NOMO-1 (cell line): ENCODE results near the gene ZNF124.

Experiments
- DNase-seq, 2 experiments: peaks; one replicate each; lab custom pipeline; 2025; ENCODE audit not compliant: unreplicated experiment in 2 of 2; lab: John Stamatoyannopoulos, UW

ZNF124 gene

DNA sequence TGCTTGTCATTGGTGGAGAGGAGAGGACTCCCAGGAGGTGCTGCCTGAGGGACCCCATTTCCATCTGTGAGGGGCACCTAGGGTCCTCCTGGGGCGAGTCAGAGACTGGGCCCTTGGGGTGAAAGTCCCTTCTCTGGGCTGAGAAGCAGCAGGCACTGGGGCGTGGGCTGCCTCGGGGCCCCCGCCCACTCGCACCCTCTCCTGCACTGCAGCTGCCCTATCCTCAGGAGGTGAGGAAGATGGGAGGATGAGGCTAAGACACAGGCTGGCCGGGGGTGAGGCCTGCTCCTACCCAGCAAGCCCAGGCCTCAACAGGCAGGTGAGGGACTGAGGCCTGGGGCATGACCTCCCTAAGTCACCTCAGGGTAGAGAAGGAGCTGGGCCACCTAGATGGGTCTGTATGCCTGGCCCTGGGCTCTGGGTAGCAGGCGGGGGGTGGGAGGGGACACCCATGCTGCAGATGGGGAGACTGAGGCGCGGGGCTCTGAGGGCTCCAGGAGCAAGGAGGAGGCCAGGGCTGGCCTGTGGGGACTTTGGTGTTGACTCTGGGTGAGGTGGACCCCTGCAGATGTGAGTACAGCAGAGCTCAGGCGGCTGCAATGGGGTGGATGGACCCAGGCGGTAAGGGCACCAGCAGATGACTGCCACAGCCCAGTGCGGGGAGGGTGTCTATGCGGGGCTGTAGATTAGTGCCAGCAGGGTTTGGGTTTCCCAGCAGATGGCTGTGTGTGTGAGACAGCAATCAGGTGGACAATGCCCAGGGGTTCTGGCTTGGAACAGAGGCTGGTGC, 57.3 kb downstream of the ZNF124 start:
- no peak for DNase-seq

DNA sequence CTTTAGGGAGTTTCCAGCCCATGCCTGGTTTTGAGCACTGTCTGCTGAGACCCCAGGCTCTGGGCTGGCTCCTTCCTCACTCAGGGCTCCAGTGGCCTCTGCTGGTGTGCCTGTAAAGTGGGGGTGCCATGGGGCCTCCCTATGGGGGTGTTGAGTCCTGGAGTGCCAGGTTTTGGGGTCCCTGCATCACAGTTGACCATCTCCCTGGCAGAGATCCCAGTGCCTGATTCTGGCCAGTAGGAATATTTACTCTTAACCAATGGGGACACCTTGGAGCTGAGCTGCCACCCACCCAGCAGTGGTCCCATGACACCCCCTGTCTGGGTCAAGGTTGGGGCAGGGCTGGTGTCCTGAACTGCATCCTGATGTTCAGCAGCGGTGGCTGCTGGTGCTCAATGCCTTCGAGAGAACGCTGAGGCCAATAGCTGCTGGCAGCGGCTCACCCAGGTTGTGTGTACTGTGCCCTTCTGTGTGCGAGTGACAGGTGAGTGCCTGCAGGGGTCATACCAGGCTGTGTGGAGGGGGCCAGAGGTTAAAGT, 58.0 kb downstream of the ZNF124 start:
- DNase-seq = no peak

DNA sequence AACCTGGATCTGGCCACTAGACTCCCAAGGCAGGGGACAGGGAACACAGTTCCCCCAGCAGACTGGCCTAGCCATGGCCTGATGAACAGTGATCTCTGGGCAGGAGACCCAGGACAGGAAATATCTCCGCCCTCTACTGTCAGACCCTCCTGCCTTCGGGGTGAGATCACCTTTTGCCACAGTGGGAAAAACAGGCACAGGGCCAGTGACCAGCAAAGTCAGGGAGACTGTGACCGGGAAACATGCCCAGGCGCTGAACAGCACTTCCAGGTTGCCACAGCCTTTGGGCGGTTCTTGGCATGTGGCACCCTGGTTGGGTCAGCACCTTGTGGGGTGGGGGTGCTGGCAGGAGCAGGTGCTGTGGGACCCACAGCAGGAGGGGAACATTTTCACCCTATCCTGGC, 58.7 kb downstream of the ZNF124 start:
- no peak for DNase-seq

DNA sequence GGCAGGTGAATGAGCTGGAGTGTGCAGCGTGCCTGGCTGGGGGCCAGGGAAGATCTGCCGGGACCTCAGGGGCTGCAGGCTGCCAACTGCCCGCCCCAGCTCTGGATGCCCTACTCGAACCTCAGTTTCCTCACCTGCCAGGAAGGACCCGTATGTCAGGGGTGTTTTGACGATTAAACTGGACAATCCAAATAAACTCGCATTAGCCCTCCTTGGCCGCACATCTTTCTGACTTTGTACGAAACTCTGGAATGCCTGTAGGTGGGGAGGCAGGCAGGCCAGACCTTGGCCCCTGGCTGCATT, 59.4 kb downstream of the ZNF124 start:
- DNase-seq = no peak

DNA sequence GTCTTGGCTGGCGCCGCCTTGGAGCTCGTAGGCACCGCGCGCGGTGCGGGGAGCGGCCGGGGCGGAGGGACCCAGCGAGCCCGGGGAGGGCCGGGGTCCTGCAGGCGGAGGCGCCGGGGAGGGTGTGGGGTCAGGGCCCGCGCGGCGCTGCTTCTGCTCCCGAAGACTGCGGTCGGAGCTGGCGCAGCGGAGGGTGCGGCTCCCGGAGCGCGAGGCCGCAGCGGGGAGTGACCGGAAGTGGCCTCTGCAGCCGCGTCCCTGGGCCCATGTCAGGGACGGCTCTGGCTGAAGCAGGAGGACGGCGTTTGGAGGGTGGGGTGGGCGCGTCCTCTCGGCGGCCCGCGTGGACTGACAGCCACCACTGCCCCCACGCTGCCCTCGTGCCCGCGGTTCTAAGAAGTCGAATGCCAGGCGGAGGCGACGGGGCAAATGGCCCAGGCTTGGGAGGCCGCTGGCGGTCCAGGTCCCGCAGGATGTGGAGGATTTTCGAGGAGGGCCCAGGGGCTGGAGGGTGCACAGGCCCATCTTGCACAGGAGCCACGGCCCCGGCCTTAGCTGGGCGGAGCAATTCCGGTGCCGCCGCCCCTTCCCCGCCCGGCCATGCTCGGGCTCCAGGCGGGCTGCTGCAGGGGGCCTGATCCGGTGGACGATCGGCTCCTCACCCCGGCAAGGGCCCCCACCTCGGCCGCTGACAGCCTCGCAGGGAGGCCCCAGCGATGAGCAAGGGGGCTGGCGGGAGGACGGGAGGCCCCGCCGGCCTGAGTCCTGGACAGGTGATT, 59.9 kb downstream of the ZNF124 start:
- DNase-seq = no peak

DNA sequence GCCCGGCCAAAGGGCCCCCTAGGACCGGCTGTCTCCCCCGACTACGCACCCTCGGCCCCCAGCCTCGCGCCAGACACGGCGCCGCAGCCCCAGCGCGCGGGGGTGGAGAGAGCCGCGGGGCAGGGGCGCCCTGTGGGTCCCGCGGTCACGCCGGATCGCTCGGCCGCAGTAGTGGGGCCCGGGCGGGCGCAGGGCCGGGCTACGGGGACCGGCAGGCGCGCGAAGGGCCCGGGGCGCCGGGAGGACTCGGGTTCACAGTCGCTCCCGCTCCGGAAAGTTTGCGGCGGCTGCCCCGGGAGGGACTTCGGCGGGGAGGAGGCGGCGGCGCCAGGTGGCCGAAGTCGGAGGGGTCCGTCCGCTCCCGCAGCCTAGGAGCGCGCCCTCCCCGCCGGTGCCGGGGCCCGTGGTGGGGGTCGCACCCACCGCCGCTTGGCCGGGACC, 60.5 kb downstream of the ZNF124 start:
- DNase-seq = no peak

DNA sequence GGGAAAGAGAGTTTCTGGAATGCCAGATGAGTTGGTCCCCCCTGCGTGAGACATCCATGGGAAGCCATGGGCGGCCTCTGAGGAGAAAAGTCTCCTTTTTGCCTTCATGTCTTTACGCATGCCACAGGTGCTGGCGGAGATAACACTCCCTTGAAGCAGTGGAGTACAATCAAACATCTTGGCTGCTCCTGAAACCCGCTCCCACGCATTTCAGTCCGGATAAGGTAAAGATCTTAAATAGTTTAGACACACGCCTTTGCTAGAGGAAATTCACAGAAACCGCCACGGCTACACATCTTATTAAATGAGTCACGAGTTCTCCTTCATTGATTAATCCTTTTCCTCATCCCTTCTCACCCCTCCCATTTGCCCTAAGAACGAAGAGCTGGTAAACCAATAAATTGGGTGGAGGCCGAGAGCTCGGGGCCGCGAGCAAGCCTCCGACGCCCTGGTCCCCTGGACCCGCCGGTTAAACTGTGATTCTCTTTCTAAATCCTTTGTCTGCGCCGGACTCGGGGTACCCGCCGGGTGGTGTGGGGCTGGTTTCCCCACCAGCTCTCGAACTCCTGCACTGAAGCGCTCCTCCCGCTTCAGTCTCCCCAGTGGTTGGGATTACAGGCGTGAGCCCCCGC, 61.1 kb downstream of the ZNF124 start:
- no peak for DNase-seq

DNA sequence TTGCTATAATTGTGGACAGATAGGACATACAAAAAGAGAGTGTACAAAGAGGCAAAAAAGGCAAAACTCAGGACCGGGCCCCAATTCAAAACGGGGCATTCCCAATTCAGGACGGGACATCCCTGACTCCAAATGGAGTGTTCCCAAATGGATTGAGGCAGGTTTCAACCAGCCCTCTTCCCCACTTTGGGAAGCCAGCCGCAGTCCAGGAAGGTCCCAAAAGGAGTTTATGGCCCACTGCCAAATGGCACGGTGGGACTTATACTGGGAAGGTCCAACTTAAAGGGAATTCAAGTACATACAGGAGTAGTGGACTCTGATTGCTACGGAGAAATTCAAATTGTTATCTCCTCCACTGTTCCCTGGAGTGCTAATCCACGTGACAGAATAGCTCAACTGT, 64.1 kb downstream of the ZNF124 start:
- DNase-seq = no peak

DNA sequence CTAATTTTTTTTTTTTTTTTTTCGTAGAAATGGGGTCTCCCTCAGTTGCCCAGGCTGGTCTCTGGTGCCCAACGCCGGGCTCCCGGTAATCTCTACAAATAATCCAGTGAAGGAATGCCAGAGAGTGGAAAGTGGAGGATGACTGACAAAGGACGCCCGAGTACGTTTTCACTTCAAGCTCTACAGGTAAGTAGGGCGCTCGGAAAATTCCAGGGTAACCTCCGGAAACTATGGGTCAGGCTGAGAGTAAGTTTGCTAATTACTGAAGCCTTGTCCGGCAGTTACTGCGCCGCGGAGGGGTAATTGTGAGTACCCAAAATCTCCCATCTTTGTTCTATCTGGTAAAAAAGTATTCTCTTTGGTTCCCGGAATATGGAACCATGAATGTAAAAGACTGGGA, 65.9 kb downstream of the ZNF124 start:
- DNase-seq = no peak
